ENCODE results near the gene GKN1.

GKN1 gene

GRCh38 chr2:69022548-69022947, 48.1 kb downstream of the GKN1 start:
- no peak overlapping the region for H3K4me3 ChIP-seq (ENCODE audit: low read depth, low read length)
- in situ Hi-C loops (cut with HindIII; ENCODE audit: low sequenced_read_pairs) = loop anchor here (10.0 to 25.0 kb wide), 2 partner anchors 90 to 292 kb away; no protein-coding TSS in a partner anchor
- no peak for DNase-seq (ENCODE audit: low read depth)
- TF ChIP-seq CTCF (IDR thresholded peaks at IDR 0.05; ENCODE audit: low read depth, low read length, missing control alignments) = no peak

DNA sequence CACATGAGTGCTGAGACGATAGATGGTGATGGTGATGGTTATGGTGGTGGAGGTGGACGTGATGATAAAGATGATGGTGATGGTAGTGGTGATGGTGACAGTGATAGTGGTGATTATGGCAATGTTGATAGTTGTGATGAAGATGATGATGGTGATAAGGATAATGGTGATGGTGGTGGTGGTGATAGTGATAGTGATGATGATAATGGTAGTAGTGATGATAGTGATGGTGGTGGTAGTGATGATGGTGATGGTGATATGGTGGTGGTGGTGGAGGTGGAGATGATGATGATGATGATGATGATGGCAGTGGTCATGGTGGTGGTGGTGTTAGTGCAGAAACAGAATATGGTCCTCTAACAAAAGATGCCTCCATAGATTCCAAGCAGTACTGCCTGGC, 48.8 kb downstream of the GKN1 start:
- in situ Hi-C loops (cut with HindIII; ENCODE audit: low sequenced_read_pairs) = loop anchor here (10.0 to 25.0 kb wide), 2 partner anchors 89 to 292 kb away; no protein-coding TSS in a partner anchor
- TF ChIP-seq CTCF (IDR thresholded peaks at IDR 0.05; ENCODE audit: low read depth, low read length, missing control alignments) = no peak
- no peak overlapping the region for H3K4me3 ChIP-seq (ENCODE audit: low read depth, low read length)
- no peak for DNase-seq (ENCODE audit: low read depth)

GRCh38 chr2:69026026-69026425, 51.6 kb downstream of the GKN1 start:
- in situ Hi-C loops (cut with HindIII; ENCODE audit: low sequenced_read_pairs) = loop anchor here (10.0 kb wide), 1 partner anchor 289 kb away; no protein-coding TSS in a partner anchor
- DNase-seq (ENCODE audit: low read depth) = no peak
- no peak overlapping the region for H3K4me3 ChIP-seq (ENCODE audit: low read depth, low read length)
- TF ChIP-seq CTCF (IDR thresholded peaks at IDR 0.05; ENCODE audit: low read depth, low read length, missing control alignments) = peak; percentile 34

DNA sequence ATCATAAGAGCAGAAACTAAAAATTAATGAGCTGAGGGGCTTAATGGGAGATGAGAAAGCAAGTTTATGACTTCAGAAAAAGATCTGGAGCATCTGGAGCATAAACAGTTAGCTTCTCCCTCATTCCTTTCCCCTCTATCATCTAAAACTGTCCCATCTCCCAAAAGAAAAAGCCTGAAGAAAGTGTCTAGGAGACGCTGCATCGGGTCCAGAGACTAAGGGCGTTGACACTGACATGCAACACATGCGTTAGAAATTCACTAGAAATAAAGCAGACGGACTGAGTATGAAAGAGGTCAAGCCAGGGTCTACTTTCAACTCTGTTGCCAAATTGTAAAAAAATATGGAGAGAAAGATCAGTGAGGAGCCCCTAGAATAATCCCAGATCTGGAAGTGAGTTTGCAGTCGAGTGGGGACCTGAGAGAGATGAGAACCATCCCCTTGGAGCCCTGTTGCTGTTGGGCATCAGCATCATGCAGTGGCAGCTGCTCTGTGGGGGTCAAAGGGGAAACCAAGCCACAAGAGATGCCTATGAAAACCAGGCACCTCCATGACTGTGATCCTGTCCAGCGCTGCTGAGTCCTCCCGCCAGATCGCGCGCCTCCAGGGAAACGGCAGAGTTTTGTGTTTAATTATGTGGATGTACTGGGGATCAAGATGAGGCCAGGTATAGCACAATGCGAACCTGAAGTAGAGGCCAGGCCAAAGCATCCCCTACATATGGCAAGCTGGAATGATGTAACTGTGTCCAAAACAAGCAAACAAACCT, 52.4 kb downstream of the GKN1 start:
- DNase-seq (ENCODE audit: low read depth) = no peak
- no peak overlapping the region for H3K4me3 ChIP-seq (ENCODE audit: low read depth, low read length)
- in situ Hi-C loops (cut with HindIII; ENCODE audit: low sequenced_read_pairs) = loop anchor here (10.0 kb wide), 1 partner anchor 288 kb away; no protein-coding TSS in a partner anchor
- TF ChIP-seq CTCF (IDR thresholded peaks at IDR 0.05; ENCODE audit: low read depth, low read length, missing control alignments) = no peak
